ENCODE measurements around the gene WDR89. TPM values are rescaled to one million over a fixed set of nuclear protein-coding genes. Genes with fewer than 3 reads are reported as not detected.
"Not testable (repeated sequence)": the region's sequence is repeated elsewhere in the genome, so short reads cannot be mapped to it uniquely, and the experiment has no call there.

WDR89 gene
- polyA plus RNA-seq, 4 donors: 3.0 to 13.1 (median 5.1) TPM

DNA sequence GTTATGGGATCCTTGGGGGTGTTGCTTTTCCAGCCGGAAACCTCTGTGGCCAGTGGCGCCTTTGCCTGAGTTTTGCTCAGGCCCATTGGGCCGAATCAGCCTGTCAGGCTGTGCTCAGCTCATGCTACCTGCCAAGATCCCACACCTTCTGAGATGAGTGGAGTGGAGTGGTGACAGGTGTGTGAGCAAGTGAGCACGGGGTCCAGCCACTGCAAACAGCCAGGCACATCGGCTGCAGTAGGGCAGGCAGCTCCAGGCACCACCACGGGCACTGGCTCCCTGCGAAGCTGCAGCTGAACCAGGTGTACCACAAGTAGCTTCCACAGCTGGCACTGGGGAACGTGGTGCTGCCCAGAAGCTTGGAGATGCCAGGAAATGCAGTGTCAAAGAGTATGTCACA, 21.1 kb upstream of the WDR89 start:
- Histone ChIP-seq H3K4me3 (ENCODE audit: low read depth in 1 of 3, low read length in 3 of 3) (no peak overlapping the region), H3K27ac (ENCODE audit: low read depth in 1 of 3, low read length in 2 of 3) (no peak overlapping the region), H3K36me3 (ENCODE audit: control insufficient read depth in 3 of 3, insufficient read depth in 2 of 3, low read depth in 1 of 3, low read length in 3 of 3) (peaks cover 0 to under 1% (median 0%) of the 10 kb centered on the region in 3 donors), H3K9me3 (ENCODE audit: control insufficient read depth in 2 of 2, insufficient read depth in 1 of 2, low read depth in 1 of 2, low read length in 1 of 2) (no peaks in the 10 kb centered on the region), H3K27me3 (ENCODE audit: control insufficient read depth in 3 of 3, insufficient read depth in 3 of 3, low read length in 3 of 3) (no peaks in the 10 kb centered on the region), H3K4me1 (ENCODE audit: control insufficient read depth in 3 of 3, insufficient read depth in 2 of 3, low read depth in 1 of 3, low read length in 2 of 3) (no peaks in the 10 kb centered on the region)
- FAIRE-seq (no peak), DNase-seq (no peak)
- 93 to 95% (median 95%) methylated on average over 8 of the region's 8 CpGs for WGBS, 3 donors

DNA sequence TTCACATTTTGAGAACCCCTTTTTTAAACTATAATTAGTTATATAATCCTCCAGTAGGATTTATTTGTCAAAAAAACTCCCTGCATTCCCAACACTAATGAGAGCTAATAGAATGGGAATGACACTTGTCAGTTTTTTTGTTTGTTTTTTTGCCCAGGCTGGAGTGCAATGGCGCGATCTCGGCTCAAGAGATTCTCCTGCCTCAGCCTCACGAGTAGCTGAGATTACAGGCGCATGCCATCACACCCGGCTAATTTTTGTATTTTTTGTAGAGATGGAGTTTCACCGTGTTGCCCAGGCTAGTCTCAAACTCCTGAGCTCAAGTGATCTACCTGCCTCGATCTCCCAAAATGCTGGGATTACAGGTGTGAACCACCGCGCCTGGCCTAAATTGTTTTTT, 20.2 kb upstream of the WDR89 start:
- not testable (repeated sequence) for H3K36me3 ChIP-seq (ENCODE audit: control insufficient read depth in 3 of 3, insufficient read depth in 2 of 3, low read depth in 1 of 3, low read length in 3 of 3); H3K27me3 ChIP-seq (ENCODE audit: control insufficient read depth in 3 of 3, insufficient read depth in 3 of 3, low read length in 3 of 3); H3K4me3 ChIP-seq (ENCODE audit: low read depth in 1 of 3, low read length in 3 of 3); FAIRE-seq; H3K4me1 ChIP-seq (ENCODE audit: control insufficient read depth in 3 of 3, insufficient read depth in 2 of 3, low read depth in 1 of 3, low read length in 2 of 3); DNase-seq; H3K9me3 ChIP-seq (ENCODE audit: control insufficient read depth in 2 of 2, insufficient read depth in 1 of 2, low read depth in 1 of 2, low read length in 1 of 2); H3K27ac ChIP-seq (ENCODE audit: low read depth in 1 of 3, low read length in 2 of 3)
- WGBS, 3 donors: 97 to 98% (median 97%) methylated on average over 10 of the region's 10 CpGs

DNA sequence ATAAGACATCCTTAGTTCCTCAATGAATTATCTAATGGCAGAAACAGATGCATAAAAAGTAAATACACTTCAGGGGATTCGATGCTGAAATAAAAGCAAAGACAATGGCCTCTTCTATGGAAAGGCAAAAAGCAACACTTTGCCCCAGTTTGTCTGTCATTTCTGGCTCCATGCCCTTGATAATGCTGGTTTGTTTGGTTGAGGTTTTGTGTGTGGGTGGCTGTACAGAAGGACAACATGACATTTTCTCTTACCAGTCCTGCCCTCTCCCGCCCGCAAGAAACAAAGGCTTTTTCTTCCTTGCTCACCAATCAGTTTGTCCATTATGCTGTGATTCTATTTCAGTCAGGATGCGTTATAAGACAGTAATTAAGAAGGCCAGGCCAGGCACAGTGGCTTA, 18.1 kb upstream of the WDR89 start:
- H3K27ac ChIP-seq (ENCODE audit: low read depth in 1 of 3, low read length in 2 of 3): no peak overlapping the region
- no peak overlapping the region for H3K4me3 ChIP-seq (ENCODE audit: low read depth in 1 of 3, low read length in 3 of 3)
- WGBS, 3 donors: 85 to 92% (median 87%) methylated on average over 4 of the region's 4 CpGs
- FAIRE-seq: no peak
- H3K36me3 ChIP-seq (ENCODE audit: control insufficient read depth in 3 of 3, insufficient read depth in 2 of 3, low read depth in 1 of 3, low read length in 3 of 3): peaks cover 0 to 2% (median 0%) of the 10 kb centered on the region in 3 donors
- H3K27me3 ChIP-seq (ENCODE audit: control insufficient read depth in 3 of 3, insufficient read depth in 3 of 3, low read length in 3 of 3): no peaks in the 10 kb centered on the region
- no peak for DNase-seq
- no peaks in the 10 kb centered on the region for H3K4me1 ChIP-seq (ENCODE audit: control insufficient read depth in 3 of 3, insufficient read depth in 2 of 3, low read depth in 1 of 3, low read length in 2 of 3)
- no peaks in the 10 kb centered on the region for H3K9me3 ChIP-seq (ENCODE audit: control insufficient read depth in 2 of 2, insufficient read depth in 1 of 2, low read depth in 1 of 2, low read length in 1 of 2)

DNA sequence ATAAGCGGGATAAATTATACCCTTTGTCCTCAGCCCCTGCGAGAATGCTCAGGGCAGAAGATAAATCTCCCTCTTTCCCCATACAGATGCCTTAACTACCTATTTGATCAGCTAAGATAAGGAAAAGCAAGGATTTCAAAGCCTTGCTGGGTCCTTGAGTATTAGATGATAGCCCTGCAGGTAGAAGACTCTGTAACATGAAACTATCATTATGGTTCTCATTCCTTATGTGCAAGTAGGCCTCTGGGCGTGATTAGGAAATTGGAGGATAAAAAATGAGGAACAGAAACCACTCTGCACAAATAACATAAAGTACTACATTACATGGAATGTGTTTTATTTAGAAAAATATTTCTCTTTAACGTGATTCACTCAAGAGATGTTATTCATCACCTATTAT, 14.5 kb upstream of the WDR89 start:
- DNase-seq (no peak), FAIRE-seq (no peak)
- Histone ChIP-seq H3K27me3 (ENCODE audit: control insufficient read depth in 3 of 3, insufficient read depth in 3 of 3, low read length in 3 of 3) (no peaks in the 10 kb centered on the region), H3K4me1 (ENCODE audit: control insufficient read depth in 3 of 3, insufficient read depth in 2 of 3, low read depth in 1 of 3, low read length in 2 of 3) (no peaks in the 10 kb centered on the region), H3K27ac (ENCODE audit: low read depth in 1 of 3, low read length in 2 of 3) (no peak overlapping the region), H3K36me3 (ENCODE audit: control insufficient read depth in 3 of 3, insufficient read depth in 2 of 3, low read depth in 1 of 3, low read length in 3 of 3) (peaks cover 0 to 2% (median 0%) of the 10 kb centered on the region in 3 donors), H3K4me3 (ENCODE audit: low read depth in 1 of 3, low read length in 3 of 3) (no peak overlapping the region), H3K9me3 (ENCODE audit: control insufficient read depth in 2 of 2, insufficient read depth in 1 of 2, low read depth in 1 of 2, low read length in 1 of 2) (no peaks in the 10 kb centered on the region)
- 85 to 94% (median 91%) methylated on average over 4 of the region's 4 CpGs for WGBS, 3 donors

GRCh38 chr14:63654936-63655335, 13.3 kb upstream of the WDR89 start:
- FAIRE-seq (no peak), DNase-seq (no peak)
- no peak overlapping the region for H3K4me3 ChIP-seq (ENCODE audit: low read depth in 1 of 3, low read length in 3 of 3)
- H3K4me1 ChIP-seq (ENCODE audit: control insufficient read depth in 3 of 3, insufficient read depth in 2 of 3, low read depth in 1 of 3, low read length in 2 of 3): no peaks in the 10 kb centered on the region
- H3K27ac ChIP-seq (ENCODE audit: low read depth in 1 of 3, low read length in 2 of 3): no peak overlapping the region
- H3K9me3 ChIP-seq (ENCODE audit: control insufficient read depth in 2 of 2, insufficient read depth in 1 of 2, low read depth in 1 of 2, low read length in 1 of 2): no peaks in the 10 kb centered on the region
- peaks cover 0 to 2% (median 0%) of the 10 kb centered on the region in 3 donors for H3K36me3 ChIP-seq (ENCODE audit: control insufficient read depth in 3 of 3, insufficient read depth in 2 of 3, low read depth in 1 of 3, low read length in 3 of 3)
- H3K27me3 ChIP-seq (ENCODE audit: control insufficient read depth in 3 of 3, insufficient read depth in 3 of 3, low read length in 3 of 3): no peaks in the 10 kb centered on the region
- 68 to 80% (median 71%) methylated on average over 2 of the region's 2 CpGs for WGBS, 3 donors

DNA sequence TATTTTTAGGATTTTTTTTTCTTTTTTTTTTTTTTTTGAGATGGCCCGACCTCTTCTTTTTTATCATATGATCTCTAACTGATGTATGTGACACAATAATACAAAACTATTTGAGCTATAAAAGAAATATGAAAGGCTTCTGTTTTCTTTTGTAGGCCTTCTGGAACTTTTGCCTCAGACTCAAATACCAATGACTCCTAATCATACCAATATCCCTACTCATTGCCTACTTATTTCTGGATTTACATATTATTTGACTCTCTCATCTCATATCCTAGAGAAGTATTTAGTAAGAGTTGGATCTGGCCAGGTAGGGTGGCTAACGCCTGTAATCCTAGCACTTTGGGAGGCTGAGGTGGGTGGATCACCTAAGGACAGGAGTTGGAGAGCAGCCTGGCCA, 12.7 kb upstream of the WDR89 start:
- Histone ChIP-seq H3K9me3 (ENCODE audit: control insufficient read depth in 2 of 2, insufficient read depth in 1 of 2, low read depth in 1 of 2, low read length in 1 of 2) (no peaks in the 10 kb centered on the region), H3K27me3 (ENCODE audit: control insufficient read depth in 3 of 3, insufficient read depth in 3 of 3, low read length in 3 of 3) (no peaks in the 10 kb centered on the region), H3K27ac (ENCODE audit: low read depth in 1 of 3, low read length in 2 of 3) (no peak overlapping the region), H3K36me3 (ENCODE audit: control insufficient read depth in 3 of 3, insufficient read depth in 2 of 3, low read depth in 1 of 3, low read length in 3 of 3) (peaks cover 0 to 3% (median 0%) of the 10 kb centered on the region in 3 donors), H3K4me1 (ENCODE audit: control insufficient read depth in 3 of 3, insufficient read depth in 2 of 3, low read depth in 1 of 3, low read length in 2 of 3) (no peaks in the 10 kb centered on the region), H3K4me3 (ENCODE audit: low read depth in 1 of 3, low read length in 3 of 3) (no peak overlapping the region)
- FAIRE-seq (no peak), DNase-seq (no peak)
- 96 to 100% (median 97%) methylated on average over 2 of the region's 2 CpGs for WGBS, 3 donors

DNA sequence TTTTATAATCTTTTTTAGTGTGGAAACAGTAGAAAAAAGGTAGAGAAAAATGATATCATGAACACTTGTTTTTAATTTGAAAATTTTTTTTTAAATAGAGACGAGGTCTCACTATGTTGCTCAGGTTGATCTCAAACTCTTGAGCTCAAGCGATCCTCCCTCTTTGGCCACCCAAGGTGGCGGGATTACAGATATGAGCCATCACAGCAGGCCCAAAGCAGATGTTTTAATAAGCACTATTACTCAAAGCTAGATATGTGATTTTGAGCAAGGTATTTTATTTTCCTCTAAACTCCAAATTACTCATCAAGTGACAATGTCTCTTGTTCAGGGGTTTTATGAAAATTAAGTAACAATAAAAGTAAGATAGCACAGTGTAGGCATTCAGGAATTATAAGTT, 10.7 kb upstream of the WDR89 start:
- no peaks in the 10 kb centered on the region for H3K27me3 ChIP-seq (ENCODE audit: control insufficient read depth in 3 of 3, insufficient read depth in 3 of 3, low read length in 3 of 3)
- no peak for DNase-seq
- 84 to 95% (median 91%) methylated on average over 3 of the region's 3 CpGs for WGBS, 3 donors
- no peak overlapping the region for H3K27ac ChIP-seq (ENCODE audit: low read depth in 1 of 3, low read length in 2 of 3)
- FAIRE-seq: no peak
- no peak overlapping the region for H3K4me3 ChIP-seq (ENCODE audit: low read depth in 1 of 3, low read length in 3 of 3)
- peaks cover 0 to 3% (median 0%) of the 10 kb centered on the region in 3 donors for H3K36me3 ChIP-seq (ENCODE audit: control insufficient read depth in 3 of 3, insufficient read depth in 2 of 3, low read depth in 1 of 3, low read length in 3 of 3)
- H3K4me1 ChIP-seq (ENCODE audit: control insufficient read depth in 3 of 3, insufficient read depth in 2 of 3, low read depth in 1 of 3, low read length in 2 of 3): no peaks in the 10 kb centered on the region
- no peaks in the 10 kb centered on the region for H3K9me3 ChIP-seq (ENCODE audit: control insufficient read depth in 2 of 2, insufficient read depth in 1 of 2, low read depth in 1 of 2, low read length in 1 of 2)

DNA sequence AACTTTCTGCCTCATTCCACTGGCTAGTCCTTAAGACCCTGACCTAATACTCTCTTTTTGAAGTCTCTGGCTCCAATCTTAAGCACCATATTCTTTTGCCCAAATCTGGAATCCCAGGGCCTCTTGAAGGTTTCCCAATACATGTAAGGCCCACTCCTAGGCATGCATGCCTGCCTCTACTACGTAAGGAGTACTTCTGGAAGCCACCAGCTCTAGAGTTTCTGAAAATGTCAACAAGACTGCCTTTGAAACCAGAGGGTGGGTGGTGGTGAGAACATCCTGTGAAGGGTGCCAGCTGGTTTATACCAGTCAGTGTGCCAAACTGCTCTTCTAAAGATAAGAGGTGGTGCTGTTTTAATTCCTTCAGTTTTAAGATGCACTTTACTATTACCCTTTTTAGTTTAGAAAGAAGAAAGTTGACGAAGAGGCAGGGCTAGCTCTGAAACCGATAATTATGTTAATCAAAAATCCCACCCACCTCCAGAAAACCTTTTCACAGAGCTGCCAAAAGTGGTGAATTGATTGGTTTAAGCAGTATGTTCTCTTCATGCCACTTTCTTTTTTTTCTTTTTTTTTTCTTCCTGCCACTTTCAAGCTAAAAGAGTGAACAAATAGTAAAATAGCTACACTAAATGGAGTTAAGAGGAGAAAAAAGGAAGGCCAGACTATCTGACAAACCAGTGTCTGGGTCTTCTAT, 8.7 kb upstream of the WDR89 start:
- no peak for DNase-seq

More for the DNA sequence above, 8.7 kb upstream of the WDR89 start:
- H3K27me3 ChIP-seq (ENCODE audit: control insufficient read depth in 3 of 3, insufficient read depth in 3 of 3, low read length in 3 of 3): no peaks in the 10 kb centered on the region
- no peak overlapping the region for H3K4me3 ChIP-seq (ENCODE audit: low read depth in 1 of 3, low read length in 3 of 3)
- H3K4me1 ChIP-seq (ENCODE audit: control insufficient read depth in 3 of 3, insufficient read depth in 2 of 3, low read depth in 1 of 3, low read length in 2 of 3): no peaks in the 10 kb centered on the region
- WGBS, 3 donors: 77 to 90% (median 80%) methylated on average over 3 of the region's 3 CpGs
- H3K36me3 ChIP-seq (ENCODE audit: control insufficient read depth in 3 of 3, insufficient read depth in 2 of 3, low read depth in 1 of 3, low read length in 3 of 3): peaks cover 0 to 3% (median 0%) of the 10 kb centered on the region in 3 donors
- H3K27ac ChIP-seq (ENCODE audit: low read depth in 1 of 3, low read length in 2 of 3): no peak overlapping the region
- no peaks in the 10 kb centered on the region for H3K9me3 ChIP-seq (ENCODE audit: control insufficient read depth in 2 of 2, insufficient read depth in 1 of 2, low read depth in 1 of 2, low read length in 1 of 2)
- FAIRE-seq: no peak
